IPS-NIHi11 (cell line): ENCODE measurements around the gene OR4F6.
A peak's percentile ranks its signal among the peaks of the same experiment; 100 is the strongest.

Source experiments
- DNase-seq: peaks from one replicate; pipeline ENCODE4 v3.0.0; 2012; ENCODE audit warnings: mixed read lengths, low spot score

Gene OR4F6

GRCh38 chr15:101804941-101805340, 1.6 kb downstream of the OR4F6 start:
- DNase-seq: no peak

DNA sequence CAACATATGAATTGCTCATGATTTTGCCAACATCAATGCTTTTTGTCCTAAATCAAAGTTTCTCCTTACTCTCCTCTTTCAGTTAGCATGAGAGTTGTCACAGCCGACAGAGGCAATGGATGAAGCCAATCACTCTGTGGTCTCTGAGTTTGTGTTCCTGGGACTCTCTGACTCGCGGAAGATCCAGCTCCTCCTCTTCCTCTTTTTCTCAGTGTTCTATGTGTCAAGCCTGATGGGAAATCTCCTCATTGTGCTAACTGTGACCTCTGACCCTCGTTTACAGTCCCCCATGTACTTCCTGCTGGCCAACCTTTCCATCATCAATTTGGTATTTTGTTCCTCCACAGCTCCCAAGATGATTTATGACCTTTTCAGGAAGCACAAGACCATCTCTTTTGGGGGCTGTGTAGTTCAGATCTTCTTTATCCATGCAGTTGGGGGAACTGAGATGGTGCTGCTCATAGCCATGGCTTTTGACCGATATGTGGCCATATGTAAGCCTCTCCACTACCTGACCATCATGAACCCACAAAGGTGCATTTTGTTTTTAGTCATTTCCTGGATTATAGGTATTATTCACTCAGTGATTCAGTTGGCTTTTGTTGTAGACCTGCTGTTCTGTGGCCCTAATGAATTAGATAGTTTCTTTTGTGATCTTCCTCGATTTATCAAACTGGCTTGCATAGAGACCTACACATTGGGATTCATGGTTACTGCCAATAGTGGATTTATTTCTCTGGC, 2.5 kb downstream of the OR4F6 start:
- no peak for DNase-seq

- DNase-seq: no peak
Measured at GRCh38 chr15:101807345-101807945, 4.1 kb downstream of the OR4F6 start.

DNA sequence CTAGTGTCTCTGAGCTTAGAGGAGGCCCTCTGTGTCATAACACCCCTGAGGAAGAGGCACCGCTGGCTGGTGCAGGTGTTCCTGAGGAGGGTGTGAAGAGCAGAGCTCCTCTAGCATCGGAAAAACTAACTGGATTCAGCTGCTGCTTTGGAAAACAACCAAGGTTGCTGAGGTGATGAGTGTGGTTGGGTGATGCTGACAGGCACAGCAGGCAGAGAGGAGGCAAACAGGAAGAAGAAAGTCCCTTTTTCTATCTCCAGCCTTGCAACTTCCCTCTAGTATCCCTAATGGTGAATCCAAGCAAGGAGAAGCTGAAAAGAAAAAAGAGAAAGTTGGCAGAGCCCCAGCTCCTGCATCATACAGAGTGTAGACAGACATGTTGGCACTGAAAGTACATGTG, 4.9 kb downstream of the OR4F6 start:
- no peak for DNase-seq

DNA sequence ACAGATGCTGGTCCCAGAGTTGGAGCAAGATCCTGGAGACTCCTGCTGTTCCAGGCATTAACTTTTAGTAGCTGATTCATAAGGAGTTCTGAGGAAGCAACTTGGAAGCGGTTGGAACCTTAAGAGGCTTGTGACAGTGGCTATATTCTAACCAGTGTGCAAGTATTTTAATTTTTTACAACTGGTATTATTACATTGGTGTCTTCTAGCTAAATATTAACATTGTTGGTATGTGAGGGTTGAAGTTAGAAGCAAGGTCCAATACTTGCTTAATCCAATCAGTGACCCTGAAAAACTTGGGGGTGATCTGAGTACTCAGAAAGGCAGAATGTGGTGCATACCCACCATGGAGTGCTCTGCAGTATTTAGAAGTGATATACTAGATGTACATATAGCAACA, 7.1 kb downstream of the OR4F6 start:
- DNase-seq: no peak

DNA sequence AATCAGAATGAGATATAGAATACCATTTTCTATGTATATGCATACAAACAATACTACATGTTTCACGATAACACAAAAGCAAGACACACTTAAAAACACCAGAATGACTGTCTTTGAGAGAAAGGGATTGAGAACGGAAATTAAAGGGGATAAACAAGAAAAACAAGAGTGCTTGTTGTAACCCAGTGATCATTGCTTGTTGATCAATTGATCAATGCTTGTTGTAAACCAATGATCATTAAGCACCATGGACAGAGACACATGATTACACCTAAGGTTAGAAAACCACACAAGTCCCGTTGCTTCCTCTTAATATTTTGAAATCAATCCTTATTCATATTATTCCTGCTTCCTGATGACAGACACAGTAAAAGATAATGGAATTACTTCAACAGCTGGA, 7.6 kb downstream of the OR4F6 start:
- peak; percentile 42 for DNase-seq

DNA sequence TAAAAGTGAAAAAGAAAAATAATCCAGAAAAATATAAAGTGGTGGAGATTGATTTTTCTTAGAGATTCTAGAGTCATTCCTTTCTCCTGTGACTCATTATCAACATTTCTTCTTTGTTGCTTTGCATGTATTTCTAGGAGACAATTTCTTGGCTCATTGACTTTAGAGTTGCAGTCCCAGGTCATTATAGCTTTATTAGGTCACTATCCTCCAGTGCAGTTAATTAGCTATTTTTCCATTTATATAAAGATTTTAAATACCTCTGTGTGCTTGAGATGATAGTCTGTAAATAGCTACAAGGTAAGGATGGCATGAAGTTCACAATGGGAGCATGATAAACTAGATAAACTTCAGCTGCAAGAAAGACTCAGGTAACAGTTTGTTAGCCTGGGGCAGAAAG, 8.6 kb downstream of the OR4F6 start, which contains the start of gene OR4F15:
Gene OR4F15 (plus strand): TSS at position 301 of the 400 bp plus-strand sequence. CDS start 5,985 bp downstream, outside the sequence.
- no peak for DNase-seq

GRCh38 chr15:101813803-101814534, 10.7 kb downstream of the OR4F6 start:
- no peak for DNase-seq

DNA sequence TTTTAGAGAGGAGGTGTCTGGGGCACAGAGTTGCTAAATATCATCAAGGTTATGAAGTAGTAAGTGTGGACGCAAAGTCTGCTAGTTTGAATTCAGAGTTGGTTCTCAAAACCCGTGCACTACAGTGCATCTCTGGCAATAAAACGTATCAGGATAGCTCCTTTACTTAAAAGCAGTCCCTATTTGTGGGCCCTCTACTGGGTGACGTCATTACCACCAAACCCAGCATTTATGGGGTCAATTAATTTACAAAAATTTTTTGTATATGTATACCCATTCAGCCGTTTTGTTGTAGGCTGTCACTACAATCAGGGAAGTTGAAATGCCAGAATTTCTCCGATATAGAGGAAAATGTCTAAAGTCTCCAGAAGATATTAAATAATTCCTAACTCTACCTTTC, 17.5 kb downstream of the OR4F6 start:
- no peak for DNase-seq

GRCh38 chr15:101827257-101827656, 23.9 kb downstream of the OR4F6 start:
- no peak for DNase-seq

DNA sequence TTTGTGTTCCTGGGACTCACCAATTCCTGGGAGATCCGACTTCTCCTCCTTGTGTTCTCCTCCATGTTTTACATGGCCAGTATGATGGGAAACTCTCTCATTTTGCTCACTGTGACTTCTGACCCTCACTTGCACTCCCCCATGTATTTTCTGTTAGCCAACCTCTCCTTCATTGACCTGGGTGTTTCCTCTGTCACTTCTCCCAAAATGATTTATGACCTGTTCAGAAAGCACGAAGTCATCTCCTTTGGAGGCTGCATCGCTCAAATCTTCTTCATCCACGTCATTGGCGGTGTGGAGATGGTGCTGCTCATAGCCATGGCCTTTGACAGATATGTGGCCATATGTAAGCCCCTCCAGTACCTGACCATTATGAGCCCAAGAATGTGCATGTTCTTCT, 25.5 kb downstream of the OR4F6 start:
- DNase-seq: no peak

- DNase-seq: no peak
Measured at GRCh38 chr15:101841656-101842055, 38.3 kb downstream of the OR4F6 start.

GRCh38 chr15:101844916-101845315, 41.6 kb downstream of the OR4F6 start:
- DNase-seq: no peak

GRCh38 chr15:101852356-101852755, 49.0 kb downstream of the OR4F6 start:
- no peak for DNase-seq
